Osteoblast (primary cell): ENCODE measurements around the gene F8. TPM values are rescaled to one million over a fixed set of nuclear protein-coding genes. Genes with fewer than 3 reads are reported as not detected.

Experiments used
- DNase-seq: peaks from one replicate; pipeline ENCODE4 v3.0.0; 2011; ENCODE audit warnings: low spot score, mixed read lengths; ENCODE audit not compliant: insufficient read length; ENCODE audit errors: missing footprints
- H2AFZ ChIP-seq: 2 replicates; pipeline ENCODE4 v1.6.0; 2011; ENCODE audit warnings: mild to moderate bottlenecking, low read length
- H3K27ac ChIP-seq: 2 replicates; pipeline ENCODE4 v1.5.1; 2011; ENCODE audit warnings: mild to moderate bottlenecking, low read depth, low read length, moderate library complexity
- H3K27me3 ChIP-seq: 2 replicates; pipeline ENCODE4 v1.6.0; 2012; ENCODE audit warnings: mild to moderate bottlenecking, control low read depth, inconsistent platforms, low read length, moderate library complexity; ENCODE audit not compliant: insufficient read depth
- H3K36me3 ChIP-seq: 2 replicates; pipeline ENCODE4 v1.5.1; 2011; ENCODE audit warnings: mild to moderate bottlenecking, low read length, control low read depth, moderate library complexity; ENCODE audit not compliant: insufficient read depth
- H3K4me1 ChIP-seq: 2 replicates; pipeline ENCODE4 v1.5.1; 2011; ENCODE audit warnings: mild to moderate bottlenecking, low read length, control low read depth, moderate library complexity; ENCODE audit not compliant: insufficient read depth
- H3K4me2 ChIP-seq: 2 replicates; pipeline ENCODE4 v1.6.0; 2011; ENCODE audit warnings: mild to moderate bottlenecking, low read length; ENCODE audit not compliant: insufficient read depth
- H3K4me3 ChIP-seq: fragments of 200-600 bp; sonication (generic); 3 replicates; pipeline ENCODE4 v1.5.1; 2012; ENCODE audit warnings: mild to moderate bottlenecking, low read length, inconsistent platforms; ENCODE audit not compliant: insufficient read depth
- H3K79me2 ChIP-seq: 2 replicates; pipeline ENCODE4 v1.6.0; 2012; ENCODE audit warnings: mild to moderate bottlenecking, low read length, control low read depth, inconsistent platforms; ENCODE audit not compliant: insufficient read depth
- H3K9me3 ChIP-seq: 2 replicates; pipeline ENCODE4 v1.5.1; 2011; ENCODE audit warnings: low read depth, low read length, control low read depth
- H4K20me1 ChIP-seq: 2 replicates; pipeline ENCODE4 v1.6.0; 2012; ENCODE audit warnings: mild to moderate bottlenecking, low read length, control low read depth; ENCODE audit not compliant: insufficient read depth
- CTCF ChIP-seq: IDR thresholded peaks from 2 replicates; pipeline ENCODE4 v1.5.1; 2011; ENCODE audit warnings: mild to moderate bottlenecking, low read depth, low read length, moderate library complexity; ENCODE audit errors: extremely low read depth
- small RNA-seq: library from RNA; depleted of rRNA; stranded (forward); fragments of <200 nt; gene quantifications from one replicate; pipeline ENCODE3, GENCODE V24; 2012
- total RNA-seq: library from RNA; depleted of rRNA; stranded (reverse); fragments of >200 nt; gene quantifications from 2 replicates; pipeline ENCODE4 v1.2.3, GENCODE V29; 2012

Gene F8
- total RNA-seq, 1 donor: 10.9 TPM

- no peaks in the 10 kb centered on the region for H3K36me3 ChIP-seq
- no peak overlapping the region for H3K4me3 ChIP-seq
- H3K4me1 ChIP-seq: no peaks in the 10 kb centered on the region
- no peaks in the 10 kb centered on the region for H3K27me3 ChIP-seq
- H3K9me3 ChIP-seq: no peaks in the 10 kb centered on the region
- H3K4me2 ChIP-seq: no peak overlapping the region
- no peak for DNase-seq
- peaks cover 5% of the 10 kb centered on the region for H3K79me2 ChIP-seq
- no peak overlapping the region for H2AFZ ChIP-seq
- H4K20me1 ChIP-seq: no peaks in the 10 kb centered on the region
- no peak for TF ChIP-seq CTCF
- H3K27ac ChIP-seq: no peak overlapping the region
Observed at GRCh38 chrX:154793084-154793795, 229.3 kb downstream of the F8 start.

DNA sequence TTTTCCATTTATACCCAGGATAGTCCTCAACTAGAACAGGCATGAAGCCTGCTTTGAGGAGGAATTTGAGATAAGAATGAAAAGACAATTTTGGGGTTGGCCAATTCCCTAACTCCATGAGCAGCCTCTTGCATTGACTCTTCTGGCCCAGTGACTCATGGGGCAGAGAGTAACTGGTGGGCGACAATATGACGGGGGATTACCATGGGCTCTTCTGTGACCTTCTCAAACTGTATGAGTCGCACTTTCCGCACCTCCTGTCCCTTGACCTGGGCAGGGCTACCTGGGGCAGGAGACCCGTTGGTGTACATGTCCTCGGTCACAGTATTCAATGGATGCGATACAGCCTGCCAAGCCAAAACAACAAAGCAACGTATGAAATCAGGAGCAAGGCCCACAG is 230.6 kb downstream of the F8 start:
- DNase-seq: no peak

DNA sequence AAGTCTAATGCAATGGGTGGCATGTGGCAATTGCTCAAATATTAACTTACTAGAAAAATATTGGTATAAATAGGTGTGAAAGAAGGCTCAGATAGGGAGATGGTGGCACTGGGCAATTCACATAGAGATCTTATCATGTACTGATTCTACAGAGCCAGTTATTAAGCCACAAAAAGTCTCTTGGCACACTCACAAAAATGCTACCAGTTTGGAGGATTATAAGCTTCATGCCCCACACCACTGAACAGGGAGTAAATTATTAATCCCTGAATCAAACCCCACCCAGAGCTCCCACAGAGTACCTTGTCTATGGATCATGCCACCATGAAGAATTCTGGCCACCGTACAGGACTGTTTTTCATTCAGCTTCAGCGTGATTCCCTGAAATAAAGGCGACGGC is 231.1 kb downstream of the F8 start:
- no peak for TF ChIP-seq CTCF
- Histone ChIP-seq H2AFZ (no peak overlapping the region), H3K4me1 (no peaks in the 10 kb centered on the region), H4K20me1 (no peaks in the 10 kb centered on the region), H3K79me2 (peaks cover 2% of the 10 kb centered on the region), H3K4me3 (no peak overlapping the region), H3K4me2 (no peak overlapping the region), H3K27me3 (no peaks in the 10 kb centered on the region), H3K36me3 (no peaks in the 10 kb centered on the region), H3K9me3 (no peaks in the 10 kb centered on the region), H3K27ac (no peak overlapping the region)
- no peak for DNase-seq

More for the DNA sequence above, 230.6 kb downstream of the F8 start:
- Histone ChIP-seq H3K27ac (no peak overlapping the region), H3K4me3 (no peak overlapping the region), H3K4me1 (no peaks in the 10 kb centered on the region), H2AFZ (no peak overlapping the region), H4K20me1 (no peaks in the 10 kb centered on the region), H3K79me2 (peaks cover 5% of the 10 kb centered on the region), H3K27me3 (no peaks in the 10 kb centered on the region), H3K9me3 (no peaks in the 10 kb centered on the region), H3K4me2 (no peak overlapping the region), H3K36me3 (no peaks in the 10 kb centered on the region)
- no peak for TF ChIP-seq CTCF

Small RNA genes within 50 kb of the gene (small RNA-seq; reads per million reads assigned to genes)
- not detected for gene MIR1184-1

Other genes with a start within 250 kb of the F8 start
- gene MPP1, start 217.2 kb downstream of the F8 start, total RNA-seq: 14.8 and 17.1 TPM in 2 replicates
- not detected in 2 replicates for gene SMIM9, start 188.1 kb downstream of the F8 start, total RNA-seq
- 3.8 and 6.5 TPM in 2 replicates for gene F8A1, start 136.4 kb downstream of the F8 start, total RNA-seq
- gene FUNDC2, start 4.1 kb upstream of the F8 start, total RNA-seq: 46.6 and 47.4 TPM in 2 replicates
- 13.3 and 17.0 TPM in 2 replicates for gene CMC4, start 48.4 kb upstream of the F8 start, total RNA-seq
- 3.3 and 6.2 TPM in 2 replicates for gene MTCP1, start 48.4 kb upstream of the F8 start, total RNA-seq
- 10.1 and 10.6 TPM in 2 replicates for gene BRCC3, start 48.8 kb upstream of the F8 start, total RNA-seq
- 39.4 and 43.6 TPM in 2 replicates for gene VBP1, start 193.7 kb upstream of the F8 start, total RNA-seq
- 0.36 and 0.59 TPM in 2 replicates for gene RAB39B, start 241.8 kb upstream of the F8 start, total RNA-seq